Measurements from ENCODE around the gene NTN3.

- TF ChIP-seq CTCF (IDR thresholded peaks at IDR 0.05) (no peak), POLR2A (IDR thresholded peaks at IDR 0.05) (no peak)
Observed at GRCh38 chr16:2508722-2509400, 37.8 kb downstream of the NTN3 start.
